Measurements from ENCODE around the gene MED12L.

GRCh38 chr3:151152455-151153079 is 67.1 kb downstream of the MED12L start:
- TF ChIP-seq, protein P1, sequence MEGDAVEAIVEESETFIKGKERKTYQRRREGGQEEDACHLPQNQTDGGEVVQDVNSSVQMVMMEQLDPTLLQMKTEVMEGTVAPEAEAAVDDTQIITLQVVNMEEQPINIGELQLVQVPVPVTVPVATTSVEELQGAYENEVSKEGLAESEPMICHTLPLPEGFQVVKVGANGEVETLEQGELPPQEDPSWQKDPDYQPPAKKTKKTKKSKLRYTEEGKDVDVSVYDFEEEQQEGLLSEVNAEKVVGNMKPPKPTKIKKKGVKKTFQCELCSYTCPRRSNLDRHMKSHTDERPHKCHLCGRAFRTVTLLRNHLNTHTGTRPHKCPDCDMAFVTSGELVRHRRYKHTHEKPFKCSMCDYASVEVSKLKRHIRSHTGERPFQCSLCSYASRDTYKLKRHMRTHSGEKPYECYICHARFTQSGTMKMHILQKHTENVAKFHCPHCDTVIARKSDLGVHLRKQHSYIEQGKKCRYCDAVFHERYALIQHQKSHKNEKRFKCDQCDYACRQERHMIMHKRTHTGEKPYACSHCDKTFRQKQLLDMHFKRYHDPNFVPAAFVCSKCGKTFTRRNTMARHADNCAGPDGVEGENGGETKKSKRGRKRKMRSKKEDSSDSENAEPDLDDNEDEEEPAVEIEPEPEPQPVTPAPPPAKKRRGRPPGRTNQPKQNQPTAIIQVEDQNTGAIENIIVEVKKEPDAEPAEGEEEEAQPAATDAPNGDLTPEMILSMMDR (IDR thresholded peaks at IDR 0.05) = no peak
- no peak for TF ChIP-seq POLR2AphosphoS5 (IDR thresholded peaks at IDR 0.05)
- TF ChIP-seq POLR2A (IDR thresholded peaks at IDR 0.05) = no peak

Measured in upper lobe of left lung (tissue), 4 donors.